SK-N-SH treated with all-trans-retinoic acid at 6 μM for 48 hours (cell line): Measurements from ENCODE around the gene SDC1.

ENCODE experiments used
- CREB5 ChIP-seq: fragments of 250-450 bp; sonication (Bioruptor Pico); IDR thresholded peaks from 2 replicates; pipeline ENCODE4 v1.5.1; 2020; ENCODE audit warnings: low read depth, mild to moderate bottlenecking, moderate library complexity
- ESRRG ChIP-seq: fragments of 250-450 bp; sonication (Bioruptor Pico); IDR thresholded peaks from 2 replicates; pipeline ENCODE4 v1.6.1; 2021; ENCODE audit warnings: mild to moderate bottlenecking
- ZC3H10 ChIP-seq: fragments of 250-450 bp; sonication (Bioruptor Pico); IDR thresholded peaks from 2 replicates; pipeline ENCODE4 v1.5.1; 2021; ENCODE audit warnings: mild to moderate bottlenecking, moderate library complexity
- ZFP3 ChIP-seq: fragments of 250-450 bp; sonication (Bioruptor Pico); IDR thresholded peaks from 2 replicates; pipeline ENCODE4 v1.5.0; 2020; ENCODE audit warnings: mild to moderate bottlenecking, moderate library complexity

GRCh38 chr2:20196053-20196656 is 28.8 kb downstream of the SDC1 start:
- no peak for TF ChIP-seq ZFP3 (CRISPR knock-in tag)
- TF ChIP-seq CREB5 (CRISPR knock-in tag) = no peak
- no peak for TF ChIP-seq ESRRG (CRISPR knock-in tag)
- TF ChIP-seq ZC3H10 = no peak
